GM12878 (cell line): ENCODE data around the gene WARS2. TPM values are rescaled to one million over a fixed set of nuclear protein-coding genes. Genes with fewer than 3 reads are reported as not detected.

ENCODE experiments used
- ATAC-seq: fragments of 200-7000 bp; cut with Tn5 transposase; 3 replicates; pipeline ENCODE4 v1.9.1; 2020; ENCODE audit warnings: mild to moderate bottlenecking, moderate library complexity
- BruUV-seq: library from RNA; stranded (reverse); fragments of 400-500 nt; replicated peaks from 2 replicates; lab custom pipeline; 2021; lab: Mats Ljungman, UMichigan
- CTCF ChIA-PET: fragments of 300-600 bp; sonication (Branson Sonifier 250); formaldehyde crosslinking; extraction: SDS; loops from one replicate; lab custom pipeline; 2021; ENCODE audit warnings: inconsistent platforms; lab: Yijun Ruan, JAX
- POLR2A ChIA-PET: fragments of 350-600 bp; formaldehyde crosslinking; extraction: SDS; loops from one replicate; lab custom pipeline; 2021; ENCODE audit warnings: inconsistent platforms; lab: Charles Lee
- RAD21 ChIA-PET: fragments of 300-600 bp; sonication (Branson Sonifier 250); formaldehyde crosslinking; loops from one replicate; lab custom pipeline; 2023; ENCODE audit warnings: antibody characterized with exemption; ENCODE audit not compliant: unreplicated experiment; lab: Charles Lee
- SMC1A ChIA-PET: fragments of 300-600 bp; sonication (Branson Sonifier 250); formaldehyde crosslinking; loops from one replicate; lab custom pipeline; 2023; ENCODE audit not compliant: unreplicated experiment, uncharacterized antibody; lab: Charles Lee
- DNase-seq: peaks from one replicate; pipeline ENCODE4 v3.0.0-alpha.2; 2011; ENCODE audit warnings: low read depth, low spot score
- FAIRE-seq: peaks from 3 replicates; lab custom pipeline; 2011; peaks lifted over from hg19 to GRCh38; lab: Jason Lieb, UNC
- H2AFZ ChIP-seq: 2 replicates; pipeline ENCODE4 v1.6.0; 2011; ENCODE audit warnings: low read depth, low read length, control low read depth; ENCODE audit not compliant: control insufficient read depth
- H3K27ac ChIP-seq: 2 replicates; pipeline ENCODE4 v1.5.1; 2011; ENCODE audit warnings: control low read depth; ENCODE audit not compliant: control insufficient read depth, insufficient read depth
- H3K27me3 ChIP-seq, 2 experiments: replicated peaks in 1 of 2; 2 replicates each; pipeline versions ENCODE4 v1.6.0 to v1.6.1; 2011; ENCODE audit warnings: low read length in 1 of 2; ENCODE audit not compliant: control insufficient read depth in 2 of 2, insufficient read depth in 2 of 2
- H3K36me3 ChIP-seq, 2 experiments: 2 replicates each; pipeline ENCODE4 v1.5.1; 2011; ENCODE audit warnings: low read length in 1 of 2; ENCODE audit not compliant: control insufficient read depth in 2 of 2, insufficient read depth in 2 of 2
- H3K4me1 ChIP-seq: 2 replicates; pipeline ENCODE4 v1.6.1; 2011; ENCODE audit warnings: mild to moderate bottlenecking, low read length, moderate library complexity, mixed read lengths; ENCODE audit not compliant: control insufficient read depth, insufficient read depth
- H3K4me2 ChIP-seq: 2 replicates; pipeline ENCODE4 v1.6.0; 2011; ENCODE audit warnings: control low read depth; ENCODE audit not compliant: control insufficient read depth, insufficient read depth
- H3K4me3 ChIP-seq: fragments of 200-600 bp; sonication (generic); 2 replicates; pipeline ENCODE4 v1.5.1; 2016
- H3K79me2 ChIP-seq: 2 replicates; pipeline ENCODE4 v1.6.0; 2011; ENCODE audit warnings: low read length; ENCODE audit not compliant: control insufficient read depth, insufficient read depth
- H3K9ac ChIP-seq: 2 replicates; pipeline ENCODE4 v1.8.0; 2011; ENCODE audit warnings: low read length, control low read depth, mixed read lengths; ENCODE audit not compliant: control insufficient read depth, insufficient read depth
- H3K9me3 ChIP-seq: replicated peaks from 3 replicates; pipeline ENCODE4 v1.5.1; 2011; ENCODE audit warnings: mild to moderate bottlenecking, low read length; ENCODE audit not compliant: control insufficient read depth, insufficient read depth
- H4K20me1 ChIP-seq: 2 replicates; pipeline ENCODE4 v1.6.0; 2011; ENCODE audit not compliant: control insufficient read depth, insufficient read depth
- BMI1 ChIP-seq: fragments of 450-650 bp; IDR thresholded peaks from 2 replicates; pipeline ENCODE4 v1.6.1; 2016; ENCODE audit warnings: mild to moderate bottlenecking, moderate library complexity, borderline replicate concordance
- HCFC1 ChIP-seq: fragments of 150-350 bp; IDR thresholded peaks from 2 replicates; pipeline ENCODE4 v1.6.1; 2014; ENCODE audit warnings: low read length
- POLR2AphosphoS2 ChIP-seq: IDR thresholded peaks from 2 replicates; pipeline ENCODE4 v1.6.1; 2011; ENCODE audit warnings: low read depth, mild to moderate bottlenecking, low read length, improper control_type of control experiment, moderate library complexity
- WGBS: methylation state at CpG from one replicate; pipeline ENCODE4 v1.1.6; 2016; ENCODE audit warnings: low lambda C conversion rate; ENCODE audit not compliant: insufficient replicate concordance, insufficient coverage; ENCODE audit errors: missing lambda C conversion rate; 5-methylcytosine and 5-hydroxymethylcytosine counted together
- in situ Hi-C: fragments of 300-500 bp; cut with MboI; formaldehyde crosslinking; loops from 9 replicates; pipeline ENCODE4 v1.14.3; 2018; ENCODE audit warnings: mixed read lengths
- intact Hi-C: fragments of 100-400 bp; cut with micrococcal nuclease; formaldehyde crosslinking; loops from one replicate; pipeline ENCODE4 v1.14.2; 2022; ENCODE audit not compliant: unreplicated experiment
- polyA plus RNA-seq, 11 experiments: library from polyadenylated mRNA; depleted of rRNA in 4 of 11; unstranded in 6 of 11; stranded (reverse) in 5 of 11; fragments of >200 nt; fragmentation: Nextera tagmentation in 4 of 11; fragmentation: Illumina TruSeq in 1 of 11; extraction: Ambion mirVana in 4 of 11; extraction: Trizol in 1 of 11; gene quantifications; 1 replicate in 1 of 11; 2 replicates in 10 of 11; pipeline versions ENCODE4 v1.2.1 to v1.2.3, GENCODE V29; 2011 to 2016; ENCODE audit warnings: inconsistent platforms in 2 of 11, missing spikeins in 2 of 11, low read depth in 1 of 11
- total RNA-seq, 4 experiments: library from RNA; depleted of rRNA in 3 of 4; stranded (reverse); fragments of >200 nt in 3 of 4; fragmentation: Illumina TruSeq in 1 of 4; extraction: Trizol in 1 of 4; gene quantifications; 2 replicates each; pipeline versions ENCODE4 v1.2.1 to v1.2.3, GENCODE V29; 2013 to 2021
- TF ChIP-seq, protein P1 (sequence below): IDR thresholded peaks from 2 replicates; pipeline ENCODE4 v1.6.1; 2012; ENCODE audit warnings: improper control_type of control experiment, low read depth, low read length; ENCODE audit not compliant: insufficient replicate concordance

Gene WARS2
- total and polyA plus RNA-seq, 10 of the 15 experiments (the other 5 are each of a cell fraction or from before 2014, with no cell fraction given): 5.5 to 22.2 (median 14.4) TPM

DNA sequence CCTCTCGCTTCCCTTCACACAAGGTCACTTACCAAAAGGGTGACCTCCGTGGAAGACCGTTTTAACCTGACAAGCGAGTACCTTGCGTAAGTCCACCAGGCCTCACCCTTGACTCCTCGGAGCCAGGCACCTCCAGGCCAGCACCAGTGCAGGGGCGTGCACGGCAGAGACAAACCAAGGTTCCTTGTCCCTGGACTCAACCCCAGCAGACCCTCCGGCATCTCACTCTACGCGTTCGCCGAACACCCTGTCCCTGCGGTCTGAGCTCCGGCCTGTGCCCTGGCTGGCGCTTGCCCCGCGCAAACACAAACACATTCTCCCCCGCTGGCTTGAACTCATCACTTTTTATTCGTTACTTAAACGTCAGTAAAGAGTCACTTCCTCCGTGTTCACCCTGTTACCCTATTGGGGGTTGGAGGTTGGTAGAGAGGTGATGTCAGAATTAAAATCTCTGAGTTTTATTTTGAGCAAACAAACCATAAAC is 156.9 kb downstream of the WARS2 start:
- ChIA-PET CTCF (no interaction called here), POLR2A (no interaction called here), RAD21 (no interaction called here), SMC1A (no interaction called here)
- no peak for FAIRE-seq
- peaks cover 13 to 34% of the 10 kb centered on the region in 2 experiments for H3K27me3 ChIP-seq
- H3K27ac ChIP-seq: no peak overlapping the region
- no TSS peak for BruUV-seq
- H3K79me2 ChIP-seq: no peaks in the 10 kb centered on the region
- TF ChIP-seq BMI1 (no peak), HCFC1 (no peak), POLR2AphosphoS2 (no peak)
- TF ChIP-seq, protein P1, sequence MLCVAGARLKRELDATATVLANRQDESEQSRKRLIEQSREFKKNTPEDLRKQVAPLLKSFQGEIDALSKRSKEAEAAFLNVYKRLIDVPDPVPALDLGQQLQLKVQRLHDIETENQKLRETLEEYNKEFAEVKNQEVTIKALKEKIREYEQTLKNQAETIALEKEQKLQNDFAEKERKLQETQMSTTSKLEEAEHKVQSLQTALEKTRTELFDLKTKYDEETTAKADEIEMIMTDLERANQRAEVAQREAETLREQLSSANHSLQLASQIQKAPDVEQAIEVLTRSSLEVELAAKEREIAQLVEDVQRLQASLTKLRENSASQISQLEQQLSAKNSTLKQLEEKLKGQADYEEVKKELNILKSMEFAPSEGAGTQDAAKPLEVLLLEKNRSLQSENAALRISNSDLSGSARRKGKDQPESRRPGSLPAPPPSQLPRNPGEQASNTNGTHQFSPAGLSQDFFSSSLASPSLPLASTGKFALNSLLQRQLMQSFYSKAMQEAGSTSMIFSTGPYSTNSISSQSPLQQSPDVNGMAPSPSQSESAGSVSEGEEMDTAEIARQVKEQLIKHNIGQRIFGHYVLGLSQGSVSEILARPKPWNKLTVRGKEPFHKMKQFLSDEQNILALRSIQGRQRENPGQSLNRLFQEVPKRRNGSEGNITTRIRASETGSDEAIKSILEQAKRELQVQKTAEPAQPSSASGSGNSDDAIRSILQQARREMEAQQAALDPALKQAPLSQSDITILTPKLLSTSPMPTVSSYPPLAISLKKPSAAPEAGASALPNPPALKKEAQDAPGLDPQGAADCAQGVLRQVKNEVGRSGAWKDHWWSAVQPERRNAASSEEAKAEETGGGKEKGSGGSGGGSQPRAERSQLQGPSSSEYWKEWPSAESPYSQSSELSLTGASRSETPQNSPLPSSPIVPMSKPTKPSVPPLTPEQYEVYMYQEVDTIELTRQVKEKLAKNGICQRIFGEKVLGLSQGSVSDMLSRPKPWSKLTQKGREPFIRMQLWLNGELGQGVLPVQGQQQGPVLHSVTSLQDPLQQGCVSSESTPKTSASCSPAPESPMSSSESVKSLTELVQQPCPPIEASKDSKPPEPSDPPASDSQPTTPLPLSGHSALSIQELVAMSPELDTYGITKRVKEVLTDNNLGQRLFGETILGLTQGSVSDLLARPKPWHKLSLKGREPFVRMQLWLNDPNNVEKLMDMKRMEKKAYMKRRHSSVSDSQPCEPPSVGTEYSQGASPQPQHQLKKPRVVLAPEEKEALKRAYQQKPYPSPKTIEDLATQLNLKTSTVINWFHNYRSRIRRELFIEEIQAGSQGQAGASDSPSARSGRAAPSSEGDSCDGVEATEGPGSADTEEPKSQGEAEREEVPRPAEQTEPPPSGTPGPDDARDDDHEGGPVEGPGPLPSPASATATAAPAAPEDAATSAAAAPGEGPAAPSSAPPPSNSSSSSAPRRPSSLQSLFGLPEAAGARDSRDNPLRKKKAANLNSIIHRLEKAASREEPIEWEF: no peak
- H3K9ac ChIP-seq: no peak overlapping the region
- H3K4me2 ChIP-seq: no peak overlapping the region
- no peaks in the 10 kb centered on the region for H3K36me3 ChIP-seq
- no peak for ATAC-seq
- WGBS: 46% methylated on average over 19 of the region's 22 CpGs
- intact Hi-C loops (no loop called here), in situ Hi-C loops (no loop called here)
- H3K9me3 ChIP-seq: peaks cover 4% of the 10 kb centered on the region; the same call in 2 of the 3 replicates
- no peaks in the 10 kb centered on the region for H3K4me1 ChIP-seq
- H4K20me1 ChIP-seq: no peaks in the 10 kb centered on the region
- no peak overlapping the region for H2AFZ ChIP-seq
- no peak for DNase-seq
- H3K4me3 ChIP-seq: no peak overlapping the region
